HuH-7.5 (cell line): ENCODE results near the gene ASF1A.
A peak's percentile ranks its signal among the peaks of the same experiment; 100 is the strongest.

Source experiments
- DNase-seq: peaks from one replicate; pipeline ENCODE4 v3.0.0; 2011; ENCODE audit warnings: low spot score

Gene ASF1A

GRCh38 chr6:118881440-118882313 lies 12.3 kb upstream of the ASF1A start:
- no peak for DNase-seq

- DNase-seq: no peak
Measured at GRCh38 chr6:118882314-118882905, 11.5 kb upstream of the ASF1A start.

GRCh38 chr6:118886641-118887040 lies 7.3 kb upstream of the ASF1A start:
- no peak for DNase-seq

GRCh38 chr6:118889163-118889562 lies 4.8 kb upstream of the ASF1A start:
- no peak for DNase-seq

- DNase-seq: no peak
Measured at GRCh38 chr6:118890997-118891790, 2.8 kb upstream of the ASF1A start.

- DNase-seq: no peak
Measured at GRCh38 chr6:118892355-118892991, 1.5 kb upstream of the ASF1A start.

GRCh38 chr6:118893064-118893806 lies 717 bp upstream of the ASF1A start:
- DNase-seq: peak; percentile 10

GRCh38 chr6:118894425-118895260 lies 691 bp downstream of the ASF1A start:
- DNase-seq: peak; percentile 26

GRCh38 chr6:118895261-118895560 lies 1.3 kb downstream of the ASF1A start:
- DNase-seq: no peak

GRCh38 chr6:118895859-118896258 lies 1.9 kb downstream of the ASF1A start:
- DNase-seq: no peak

- peak; percentile 24 for DNase-seq
Measured at GRCh38 chr6:118896339-118897136, 2.6 kb downstream of the ASF1A start.

- DNase-seq: no peak
Measured at GRCh38 chr6:118897386-118897785, 3.4 kb downstream of the ASF1A start.

GRCh38 chr6:118899948-118900347 lies 6.0 kb downstream of the ASF1A start:
- DNase-seq: no peak

GRCh38 chr6:118902726-118903125 lies 8.8 kb downstream of the ASF1A start:
- DNase-seq: no peak

- DNase-seq: no peak
Measured at GRCh38 chr6:118903138-118903537, 9.2 kb downstream of the ASF1A start.

- no peak for DNase-seq
Measured at GRCh38 chr6:118903691-118904090, 9.7 kb downstream of the ASF1A start.

GRCh38 chr6:118905084-118905483 lies 11.1 kb downstream of the ASF1A start:
- DNase-seq: no peak

GRCh38 chr6:118905851-118906250 lies 11.9 kb downstream of the ASF1A start:
- no peak for DNase-seq

- DNase-seq: no peak
Measured at GRCh38 chr6:118908441-118908840, 14.5 kb downstream of the ASF1A start.

- DNase-seq: no peak
Measured at GRCh38 chr6:118912646-118913045, 18.7 kb downstream of the ASF1A start.
